ENCODE results near the gene SLC2A1.

SLC2A1 gene

GRCh38 chr1:42979896-42980800 lies 21.5 kb upstream of the SLC2A1 start:
- no peak overlapping the region for H2AFZ ChIP-seq (ENCODE audit: low read depth, low read length)
- no peak for TF ChIP-seq EZH2phosphoT487 (IDR thresholded peaks at IDR 0.05; ENCODE audit: low read depth)
- no peak for TF ChIP-seq CTCF (IDR thresholded peaks at IDR 0.05; ENCODE audit: low read depth, low read length)
- H3K9me3 ChIP-seq (ENCODE audit: insufficient read depth, low read length), result no peaks in the 10 kb centered on the region
- peak overlapping the region; percentile 54 for H3K4me2 ChIP-seq (ENCODE audit: low read length)
- H3K79me2 ChIP-seq (ENCODE audit: low read length), result no peaks in the 10 kb centered on the region
- H3K4me3 ChIP-seq (ENCODE audit: low read length), result no peak overlapping the region
- no peak overlapping the region for H3K27ac ChIP-seq (ENCODE audit: low read length)
- peaks cover 11% of the 10 kb centered on the region for H3K4me1 ChIP-seq (ENCODE audit: low read length)
- no peaks in the 10 kb centered on the region for H3K27me3 ChIP-seq (ENCODE audit: low read depth, low read length)
- no peaks in the 10 kb centered on the region for H4K20me1 ChIP-seq (ENCODE audit: insufficient read depth, low read length)
- H3K9ac ChIP-seq (ENCODE audit: low read length), result no peak overlapping the region
- H3K36me3 ChIP-seq (replicated peaks; ENCODE audit: low read depth, low read length), result no peaks in the 10 kb centered on the region

- TF ChIP-seq EZH2phosphoT487 (IDR thresholded peaks at IDR 0.05; ENCODE audit: low read depth), result no peak
- no peak for TF ChIP-seq CTCF (IDR thresholded peaks at IDR 0.05; ENCODE audit: low read depth, low read length)
- Histone ChIP-seq H4K20me1 (ENCODE audit: insufficient read depth, low read length) (no peaks in the 10 kb centered on the region), H3K4me1 (ENCODE audit: low read length) (peaks cover 11% of the 10 kb centered on the region), H3K27ac (ENCODE audit: low read length) (no peak overlapping the region), H3K4me2 (ENCODE audit: low read length) (no peak overlapping the region), H3K27me3 (ENCODE audit: low read depth, low read length) (no peaks in the 10 kb centered on the region), H3K4me3 (ENCODE audit: low read length) (no peak overlapping the region), H3K9me3 (ENCODE audit: insufficient read depth, low read length) (no peaks in the 10 kb centered on the region), H3K9ac (ENCODE audit: low read length) (no peak overlapping the region), H3K36me3 (replicated peaks; ENCODE audit: low read depth, low read length) (no peaks in the 10 kb centered on the region), H2AFZ (ENCODE audit: low read depth, low read length) (no peak overlapping the region), H3K79me2 (ENCODE audit: low read length) (no peaks in the 10 kb centered on the region)
These were observed 20.4 kb upstream of the SLC2A1 start for GRCh38 chr1:42979036-42979430.

GRCh38 chr1:42978317-42979035 lies 19.8 kb upstream of the SLC2A1 start:
- no peak overlapping the region for H3K4me2 ChIP-seq (ENCODE audit: low read length)

More at GRCh38 chr1:42978317-42979035, 19.8 kb upstream of the SLC2A1 start:
- Histone ChIP-seq H4K20me1 (ENCODE audit: insufficient read depth, low read length) (no peaks in the 10 kb centered on the region), H3K4me3 (ENCODE audit: low read length) (no peak overlapping the region), H3K79me2 (ENCODE audit: low read length) (no peaks in the 10 kb centered on the region), H2AFZ (ENCODE audit: low read depth, low read length) (no peak overlapping the region), H3K4me1 (ENCODE audit: low read length) (peaks cover 11% of the 10 kb centered on the region), H3K27me3 (ENCODE audit: low read depth, low read length) (no peaks in the 10 kb centered on the region), H3K27ac (ENCODE audit: low read length) (no peak overlapping the region), H3K36me3 (replicated peaks; ENCODE audit: low read depth, low read length) (no peaks in the 10 kb centered on the region), H3K9ac (ENCODE audit: low read length) (no peak overlapping the region), H3K9me3 (ENCODE audit: insufficient read depth, low read length) (no peaks in the 10 kb centered on the region)
- no peak for TF ChIP-seq EZH2phosphoT487 (IDR thresholded peaks at IDR 0.05; ENCODE audit: low read depth)
- TF ChIP-seq CTCF (IDR thresholded peaks at IDR 0.05; ENCODE audit: low read depth, low read length), result no peak

Data from OCI-LY3 (cell line).